Measurements from ENCODE around the gene HOXA7. TPM values are rescaled to one million over a fixed set of nuclear protein-coding genes. Genes with fewer than 3 reads are reported as not detected.

Gene HOXA7
- total and polyA plus RNA-seq, 11 donors, result 0.29 TPM; not detected in 10

- H3K27me3 ChIP-seq, result peaks cover 35 to 98% (median 81%) of the 10 kb centered on the region in 9 donors
- 27 to 40% (median 32%) methylated on average over 1 of the region's 1 CpG for WGBS, 4 donors
- peaks cover 0 to 16% (median 0%) of the 10 kb centered on the region in 12 donors for H3K4me1 ChIP-seq
- H3K9me3 ChIP-seq, result no peaks in the 10 kb centered on the region
- H3K36me3 ChIP-seq, result no peaks in the 10 kb centered on the region
- H3K4me3 ChIP-seq, result no peak overlapping the region
- intact Hi-C loops (cut with DNase I), result no loop called here
- ATAC-seq (no peak), DNase-seq (no peak)
- TF ChIP-seq POLR2A (IDR thresholded peaks at IDR 0.05), result no peak
- TF ChIP-seq CTCF (IDR thresholded peaks at IDR 0.05), result no peak
- peak overlapping the region in 3 of 12 donors; percentile 75 to 93 (median 79) for H3K27ac ChIP-seq
Observed at GRCh38 chr7:27119412-27119911, 37.0 kb downstream of the HOXA7 start.

DNA sequence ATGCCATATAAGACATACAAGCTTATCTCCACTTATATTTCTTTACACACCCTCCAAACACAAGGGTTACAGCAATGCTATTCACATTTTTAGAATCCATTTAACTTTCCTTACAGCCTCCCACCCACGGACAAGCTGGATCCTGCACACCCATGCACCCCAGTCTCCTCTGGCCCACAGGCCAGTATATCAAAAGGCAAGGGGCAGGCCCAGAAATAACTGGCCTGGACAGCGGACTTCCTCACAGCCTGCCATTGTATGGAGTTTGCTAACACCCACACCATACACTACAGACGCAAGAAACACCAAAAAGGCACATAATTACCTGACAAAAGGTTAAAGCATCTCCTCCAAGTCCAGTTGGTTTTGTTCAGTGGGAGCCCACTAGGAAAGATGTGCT lies 37.9 kb downstream of the HOXA7 start:
- peaks cover 0 to 16% (median 0%) of the 10 kb centered on the region in 12 donors for H3K4me1 ChIP-seq
- ATAC-seq (no peak), DNase-seq (no peak)
- no peaks in the 10 kb centered on the region for H3K9me3 ChIP-seq
- peak overlapping the region in 8 of 12 donors; percentile 9 to 51 (median 20) for H3K4me3 ChIP-seq
- peak overlapping the region in 7 of 12 donors; percentile 9 to 93 (median 75) for H3K27ac ChIP-seq
- H3K27me3 ChIP-seq, result peaks cover 41 to 98% (median 78%) of the 10 kb centered on the region in 9 donors
- intact Hi-C loops (cut with DNase I), result no loop called here
- no peak for TF ChIP-seq POLR2A (IDR thresholded peaks at IDR 0.05)
- no peak for TF ChIP-seq CTCF (IDR thresholded peaks at IDR 0.05)
- WGBS, 4 donors, result 23 to 29% (median 28%) methylated on average over 3 of the region's 3 CpGs
- no peaks in the 10 kb centered on the region for H3K36me3 ChIP-seq

- DNase-seq (no peak), ATAC-seq (peak in 2 of 4 donors; percentile 10 to 54)
- no peaks in the 10 kb centered on the region for H3K36me3 ChIP-seq
- H3K4me1 ChIP-seq, result peaks cover 0 to 20% (median 0%) of the 10 kb centered on the region in 12 donors
- H3K27me3 ChIP-seq, result peaks cover 42 to 98% (median 78%) of the 10 kb centered on the region in 9 donors
- H3K4me3 ChIP-seq, result peak overlapping the region in 9 of 12 donors; percentile 9 to 51 (median 23)
- intact Hi-C loops (cut with DNase I), result no loop called here
- TF ChIP-seq POLR2A (IDR thresholded peaks at IDR 0.05), result no peak
- TF ChIP-seq CTCF (IDR thresholded peaks at IDR 0.05), result no peak
- no peaks in the 10 kb centered on the region for H3K9me3 ChIP-seq
- 7 to 13% (median 9%) methylated on average over 19 of the region's 19 CpGs for WGBS, 4 donors
- peak overlapping the region in 8 of 12 donors; percentile 9 to 93 (median 68) for H3K27ac ChIP-seq
Observed at GRCh38 chr7:27117887-27118491, 38.5 kb downstream of the HOXA7 start.

- intact Hi-C loops (cut with DNase I), result no loop called here
- 13 to 20% (median 17%) methylated on average over 12 of the region's 12 CpGs for WGBS, 4 donors
- H3K9me3 ChIP-seq, result no peaks in the 10 kb centered on the region
- H3K27me3 ChIP-seq, result peaks cover 42 to 98% (median 81%) of the 10 kb centered on the region in 9 donors
- H3K36me3 ChIP-seq, result no peaks in the 10 kb centered on the region
- TF ChIP-seq CTCF (IDR thresholded peaks at IDR 0.05) (no peak), POLR2A (IDR thresholded peaks at IDR 0.05) (no peak)
- ATAC-seq (no peak), DNase-seq (no peak)
- H3K27ac ChIP-seq, result peak overlapping the region in 7 of 12 donors; percentile 14 to 93 (median 75)
- H3K4me1 ChIP-seq, result peaks cover 0 to 20% (median 0%) of the 10 kb centered on the region in 12 donors
- H3K4me3 ChIP-seq, result peak overlapping the region in 8 of 12 donors; percentile 9 to 51 (median 23)
Observed at GRCh38 chr7:27116962-27117886, 39.3 kb downstream of the HOXA7 start.

Measured in heart left ventricle (tissue), 16 donors.